Activated T-cell treated with anti-CD3 and anti-CD28 coated beads, Interleukin-2, amount 50 U/mL, for 48 hours (primary cell): ENCODE measurements around the gene NTPCR.
A peak's percentile ranks its signal among the peaks of the same experiment; 100 is the strongest.
"Not testable (repeated sequence)": the region's sequence is repeated elsewhere in the genome, so short reads cannot be mapped to it uniquely, and the experiment has no call there.

ENCODE experiments used
- DNase-seq, 2 experiments: peaks; one replicate each; pipeline ENCODE4 v3.0.0-alpha.2; 2020

Gene NTPCR, protein sequence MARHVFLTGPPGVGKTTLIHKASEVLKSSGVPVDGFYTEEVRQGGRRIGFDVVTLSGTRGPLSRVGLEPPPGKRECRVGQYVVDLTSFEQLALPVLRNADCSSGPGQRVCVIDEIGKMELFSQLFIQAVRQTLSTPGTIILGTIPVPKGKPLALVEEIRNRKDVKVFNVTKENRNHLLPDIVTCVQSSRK

GRCh38 chr1:232950197-232951176 lies at the start of gene NTPCR:
Gene NTPCR (plus strand): TSS chr1:232950611. CDS start chr1:232950711, 100 bp downstream.
- DNase-seq = peak; percentile 97

GRCh38 chr1:232900818-232901217 lies 49.6 kb upstream of the NTPCR start:
- DNase-seq = no peak

DNA sequence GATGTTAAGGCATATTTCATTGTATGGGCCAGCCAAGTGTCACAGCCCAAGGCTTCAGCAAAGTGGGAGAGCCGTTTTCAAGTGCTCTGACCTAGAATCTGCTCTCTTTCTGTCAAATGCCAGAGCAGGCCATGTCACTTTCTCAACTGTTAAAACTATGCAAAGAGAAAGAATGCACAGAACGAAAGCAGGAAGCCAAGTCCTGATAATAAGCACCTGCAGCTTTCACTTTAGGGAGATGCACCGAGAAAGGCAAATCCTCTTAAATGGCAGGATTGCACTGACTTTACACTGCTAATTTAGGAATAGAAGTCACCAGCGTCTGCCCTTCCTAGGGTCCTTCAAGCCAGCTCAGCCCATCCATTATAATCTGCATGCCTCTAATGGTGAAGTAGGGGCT lies 49.2 kb upstream of the NTPCR start:
- DNase-seq = no peak

DNA sequence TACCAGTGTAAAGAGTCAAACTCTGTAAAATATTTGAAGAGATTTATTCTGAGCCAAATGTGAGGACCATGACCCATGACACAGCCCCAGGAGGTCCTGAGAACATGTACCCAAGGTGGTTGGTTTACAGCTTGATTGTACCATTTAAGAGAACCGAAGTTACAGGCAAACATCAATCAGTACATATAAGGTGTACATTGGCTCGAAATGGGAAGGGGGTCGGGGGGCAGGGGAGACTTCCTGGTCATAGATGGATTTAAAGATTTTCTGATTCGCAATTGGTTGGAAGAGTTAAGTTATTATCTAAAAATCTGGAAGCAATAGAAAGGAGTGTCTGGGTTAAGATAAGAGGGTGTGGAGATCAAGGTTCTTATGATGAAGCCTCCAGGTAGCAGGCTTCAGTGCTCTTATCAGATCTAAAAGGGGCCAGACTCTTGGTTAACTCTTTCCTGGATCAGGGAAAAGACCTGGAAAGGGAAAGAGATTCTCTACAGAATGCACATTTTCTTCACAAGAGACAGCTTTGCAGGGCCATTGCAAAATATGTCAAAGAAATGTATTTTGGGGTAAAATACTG lies 47.5 kb upstream of the NTPCR start:
- no peak for DNase-seq

DNA sequence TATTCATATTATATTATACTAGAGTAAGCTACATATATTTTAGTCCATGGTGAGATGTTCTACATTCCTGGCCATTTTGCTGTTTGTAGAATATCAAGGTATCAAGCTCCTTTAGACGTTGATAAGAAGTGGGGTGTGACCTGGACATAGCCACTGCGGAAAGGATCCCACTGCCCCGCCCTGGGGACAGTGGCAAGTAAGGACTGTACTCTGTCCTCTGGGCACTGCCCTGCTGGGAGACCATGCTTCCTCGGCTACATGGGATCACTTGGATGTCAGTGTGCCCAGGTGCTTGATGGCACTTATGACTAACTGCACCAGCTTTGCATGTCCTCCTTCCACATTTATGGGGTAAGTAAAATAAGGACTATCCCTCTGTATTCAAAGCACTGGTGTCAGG lies 46.3 kb upstream of the NTPCR start:
- no peak for DNase-seq

- no peak for DNase-seq
These were observed 45.8 kb upstream of the NTPCR start for GRCh38 chr1:232904566-232904965.

GRCh38 chr1:232905331-232906034 lies 44.9 kb upstream of the NTPCR start:
- no peak for DNase-seq

DNA sequence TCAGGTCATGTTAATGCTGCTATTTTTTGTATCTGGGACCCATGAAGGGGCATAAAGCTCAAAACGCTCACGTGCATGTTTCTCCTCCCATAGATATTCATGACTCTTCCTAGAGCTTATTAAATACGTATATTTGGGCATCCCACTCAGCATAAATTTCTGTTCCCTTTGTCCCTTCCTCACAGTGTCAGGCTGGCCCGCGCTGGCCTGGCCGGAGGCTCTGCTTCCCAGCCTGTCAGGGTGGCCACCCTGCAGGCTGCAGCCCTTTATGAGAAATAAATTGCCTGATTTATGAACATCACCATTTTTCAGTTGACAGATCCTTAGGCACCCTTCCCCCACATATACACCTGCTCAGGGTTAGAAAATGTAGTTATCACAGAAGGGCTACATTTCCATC lies 44.0 kb upstream of the NTPCR start:
- DNase-seq = no peak

DNA sequence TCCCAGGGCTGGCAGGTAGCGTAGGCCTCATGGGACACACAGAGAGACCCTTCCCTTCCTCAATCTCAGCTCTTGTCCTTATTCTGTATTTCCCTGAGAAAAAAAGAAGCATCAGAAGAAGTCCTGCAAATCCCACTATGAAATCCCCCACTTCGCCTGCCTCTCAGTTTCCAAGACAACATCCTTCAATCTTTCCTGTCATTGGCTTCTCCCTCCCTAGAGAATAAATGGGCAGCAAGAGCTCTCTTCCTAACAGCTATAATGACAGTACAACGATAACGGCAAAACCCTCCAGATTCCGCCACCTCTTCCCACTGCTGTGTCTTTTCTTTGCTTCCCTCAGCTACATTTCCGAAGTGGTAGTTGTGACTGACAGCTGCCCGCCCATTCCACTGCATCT lies 41.6 kb upstream of the NTPCR start:
- no peak for DNase-seq

- DNase-seq = no peak
These were observed 40.7 kb upstream of the NTPCR start for GRCh38 chr1:232909752-232910151.

GRCh38 chr1:232911027-232911599 lies 39.3 kb upstream of the NTPCR start:
- DNase-seq = no peak

DNA sequence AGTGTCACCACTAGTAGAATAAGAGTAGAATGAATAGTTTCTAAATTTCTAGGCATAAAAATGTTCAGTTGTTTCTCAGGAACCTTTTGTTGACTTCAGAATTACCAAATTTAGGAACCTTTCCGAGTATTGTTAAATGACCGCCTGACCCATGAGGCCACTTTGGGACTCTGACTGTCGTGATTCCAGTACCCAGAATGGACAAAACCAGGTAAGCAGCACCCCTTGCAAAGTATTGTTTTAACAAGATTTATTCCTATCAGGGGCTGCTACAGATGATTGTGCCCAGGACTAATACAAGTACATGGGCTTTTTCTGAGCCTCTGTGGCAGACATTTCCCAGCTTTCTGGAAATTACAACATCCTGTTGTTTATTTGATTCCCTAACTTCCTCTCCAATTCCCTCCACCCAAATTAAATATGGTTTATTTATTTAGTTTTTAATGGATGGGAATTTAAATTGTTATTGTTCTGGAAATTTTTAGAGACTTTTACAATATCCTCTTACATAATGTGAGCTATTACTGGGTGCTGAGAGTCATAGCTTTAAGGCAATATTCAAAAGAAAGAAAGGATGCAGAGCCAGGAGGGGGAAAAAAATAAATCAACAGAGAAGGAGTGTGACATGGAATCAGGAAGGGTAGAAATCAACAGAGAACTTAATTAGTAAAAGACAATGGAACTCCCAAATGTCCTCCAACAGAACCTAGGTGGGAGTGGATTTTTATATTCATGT lies 37.4 kb upstream of the NTPCR start:
- DNase-seq = no peak

DNA sequence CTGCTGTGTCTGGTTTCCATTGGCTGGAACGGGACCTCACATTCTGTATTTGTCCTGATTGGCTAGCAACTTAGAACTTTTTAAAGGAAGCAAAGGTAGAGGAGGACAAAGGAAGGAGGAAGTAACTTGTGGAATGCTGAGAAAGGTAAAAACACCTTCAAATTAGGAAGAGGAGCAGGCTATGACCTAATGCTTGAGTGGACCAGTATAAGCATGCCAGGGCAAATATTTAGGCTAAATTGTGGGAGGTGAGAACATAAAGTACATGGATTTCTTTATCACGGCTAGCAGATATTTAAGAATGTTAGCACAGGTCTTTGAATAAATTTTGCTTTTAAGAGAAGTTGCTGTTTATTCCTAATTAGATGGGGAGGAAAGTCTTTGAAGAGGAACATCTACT lies 36.1 kb upstream of the NTPCR start:
- not testable (repeated sequence) for DNase-seq

GRCh38 chr1:232915212-232915611 lies 35.2 kb upstream of the NTPCR start:
- DNase-seq = no peak

DNA sequence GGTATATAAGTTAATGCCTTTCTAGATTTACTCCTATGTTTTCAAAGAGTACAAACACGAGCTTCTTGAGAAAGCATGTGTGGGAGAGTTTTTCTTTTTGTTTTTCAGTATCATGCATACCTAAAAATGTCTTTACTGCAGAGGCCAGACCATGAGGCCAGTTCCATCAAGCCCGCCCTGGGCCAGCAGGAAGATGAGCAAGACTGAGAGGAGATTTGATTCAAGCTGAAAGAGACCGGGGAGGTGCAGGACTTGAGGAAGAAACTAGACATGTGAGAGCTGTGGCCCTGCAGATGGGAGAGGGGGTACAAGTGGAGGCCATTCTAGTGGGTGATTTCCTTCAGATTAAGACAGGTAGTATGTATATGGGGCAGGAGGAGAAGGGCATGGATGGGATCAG lies 33.4 kb upstream of the NTPCR start:
- DNase-seq = no peak

DNA sequence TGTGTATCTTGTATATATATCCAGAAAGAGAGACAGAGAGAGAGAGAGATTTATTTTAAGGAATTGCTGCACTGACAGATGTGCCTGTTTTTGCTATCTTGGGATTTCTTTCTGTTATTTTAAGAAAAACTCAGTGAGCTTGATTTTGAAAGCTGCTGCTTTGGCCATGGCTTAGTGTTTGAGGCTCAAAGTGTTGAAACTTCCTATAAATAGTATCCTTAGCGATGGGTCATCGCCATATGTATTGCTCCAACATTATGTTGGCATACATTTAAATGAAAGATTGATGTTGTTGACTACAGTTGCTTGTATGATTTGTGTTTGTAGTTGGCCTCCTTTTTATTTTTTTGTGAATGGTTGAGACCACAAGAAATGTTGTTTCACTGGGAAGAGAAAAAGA lies 29.0 kb upstream of the NTPCR start:
- DNase-seq = no peak

DNA sequence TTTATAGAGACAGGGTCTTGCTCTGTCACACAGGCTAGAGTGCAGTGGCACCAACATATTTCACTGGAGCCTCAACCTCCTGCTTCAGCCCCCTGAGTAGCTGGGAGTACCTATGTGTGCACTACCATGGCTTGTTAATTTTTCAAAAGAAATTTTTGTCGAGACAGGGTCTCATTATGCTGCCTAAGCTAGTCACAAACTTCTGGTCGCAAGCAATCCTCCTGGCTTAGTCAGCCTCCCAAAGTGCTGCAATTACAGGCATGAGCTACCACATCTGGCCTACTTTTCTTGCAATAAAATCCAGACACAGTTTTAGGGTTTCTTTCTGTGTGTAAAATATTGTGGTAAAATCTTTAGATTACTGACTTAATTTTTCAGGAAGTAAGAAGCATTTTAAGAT lies 27.9 kb upstream of the NTPCR start:
- DNase-seq = no peak

DNA sequence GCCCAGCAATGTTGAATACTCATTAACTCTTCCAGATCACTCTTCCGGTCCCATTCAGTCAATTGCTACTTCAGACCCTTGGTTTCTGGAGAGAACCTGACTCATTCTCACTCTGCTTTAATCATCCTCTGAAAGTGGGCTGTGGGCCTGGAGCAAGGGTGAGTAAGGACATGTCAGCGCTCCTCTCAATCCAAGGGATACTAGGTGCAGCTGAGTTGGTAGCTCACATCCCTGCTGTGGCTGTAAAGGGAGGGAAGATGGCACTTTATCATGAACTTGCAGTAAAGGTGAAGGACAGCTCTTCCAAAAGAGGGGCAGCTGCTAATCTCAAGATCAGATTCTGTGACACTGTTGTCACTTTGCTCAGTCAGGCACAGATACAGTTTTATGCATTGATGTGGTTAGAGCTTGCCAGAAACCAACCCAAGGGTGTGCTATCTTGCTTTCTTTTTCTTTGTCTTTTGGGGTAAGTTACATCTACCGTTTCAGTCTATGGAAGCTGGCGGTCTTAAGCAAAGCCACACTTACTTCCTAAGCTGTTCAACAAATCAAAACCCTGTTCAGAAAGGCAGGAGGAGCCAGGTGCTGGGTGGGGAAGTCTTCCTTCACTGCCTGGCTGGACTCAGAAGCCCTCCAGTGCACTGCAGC lies 26.5 kb upstream of the NTPCR start:
- peak; percentile 73 to 74 for DNase-seq

DNA sequence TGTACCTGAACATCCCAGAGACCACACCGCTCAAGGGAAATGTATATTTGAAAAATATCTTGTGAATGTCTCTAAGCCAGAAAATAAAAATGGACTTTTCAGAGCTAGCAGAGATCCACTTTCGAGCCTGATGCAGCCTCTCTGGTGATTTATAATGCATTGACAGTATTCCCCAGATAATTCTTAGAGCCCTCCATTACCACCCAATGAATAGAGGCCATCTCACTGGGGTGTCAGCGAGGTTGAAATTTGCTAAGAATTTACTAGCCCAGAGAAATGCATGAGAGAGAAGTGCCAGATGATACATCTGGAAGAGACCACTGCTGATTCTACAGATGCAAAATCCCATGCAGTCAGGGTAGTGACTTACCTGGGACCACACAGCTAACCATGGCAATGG lies 25.5 kb upstream of the NTPCR start:
- DNase-seq = no peak

GRCh38 chr1:232925421-232926220 lies 24.8 kb upstream of the NTPCR start:
- DNase-seq = no peak

DNA sequence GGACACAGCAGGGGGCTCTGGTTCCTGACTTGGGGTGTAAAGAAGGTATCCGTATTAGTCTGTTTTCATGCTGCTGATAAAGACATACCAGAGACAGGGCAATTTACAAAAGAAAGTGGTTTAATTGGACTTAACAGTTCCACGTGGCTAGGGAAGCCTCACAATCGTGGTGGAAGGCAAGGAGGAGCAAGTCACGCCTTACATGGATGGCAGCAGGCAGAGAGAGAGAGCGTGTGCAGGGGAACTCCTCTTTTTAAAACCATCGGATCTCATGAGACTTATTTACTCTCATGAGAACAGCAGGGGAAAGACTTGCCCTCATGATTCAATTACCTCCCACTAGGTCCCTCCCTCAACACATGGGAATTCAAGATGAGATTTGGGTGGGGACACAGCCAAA lies 23.2 kb upstream of the NTPCR start:
- not testable (repeated sequence) for DNase-seq
